ENCODE measurements around the gene CCDC121.

- no peak for TF ChIP-seq CTCF (IDR thresholded peaks at IDR 0.05)
- TF ChIP-seq POLR2A (IDR thresholded peaks at IDR 0.05): no peak
Observed at GRCh38 chr2:27672723-27673486, 44.1 kb upstream of the CCDC121 start.

All from uterus (tissue), 2 donors.